SK-N-SH treated with all-trans-retinoic acid at 6 μM for 48 hours (cell line): Measurements from ENCODE around the gene KRTAP5-2.

Source experiments
- ATAC-seq: fragments of 200-7000 bp; cut with Tn5 transposase; 3 replicates; pipeline ENCODE4 v1.9.1; 2020; ENCODE audit warnings: mild to moderate bottlenecking, moderate library complexity
- ARNTL ChIP-seq: fragments of 450-650 bp; formaldehyde crosslinking; IDR thresholded peaks from 2 replicates; pipeline ENCODE4 v1.5.0; 2020; ENCODE audit warnings: low read depth, mild to moderate bottlenecking, moderate library complexity, borderline replicate concordance
- BACH2 ChIP-seq: fragments of 250-450 bp; sonication (Bioruptor Pico); IDR thresholded peaks from 2 replicates; pipeline ENCODE4 v1.9.0; 2021; ENCODE audit warnings: mild to moderate bottlenecking, borderline replicate concordance
- CSRNP3 ChIP-seq: fragments of 250-450 bp; sonication (Bioruptor Pico); IDR thresholded peaks from 2 replicates; pipeline ENCODE4 v1.5.1; 2021; ENCODE audit warnings: mild to moderate bottlenecking, moderate library complexity
- ESRRG ChIP-seq: fragments of 250-450 bp; sonication (Bioruptor Pico); IDR thresholded peaks from 2 replicates; pipeline ENCODE4 v1.6.1; 2021; ENCODE audit warnings: mild to moderate bottlenecking
- GLIS3 ChIP-seq: fragments of 250-450 bp; sonication (Bioruptor Pico); IDR thresholded peaks from 2 replicates; pipeline ENCODE4 v1.5.0; 2020; ENCODE audit warnings: mild to moderate bottlenecking, moderate library complexity
- ISL1 ChIP-seq: fragments of 250-450 bp; sonication (Bioruptor Pico); IDR thresholded peaks from 2 replicates; pipeline ENCODE4 v2.1.2; 2022; ENCODE audit warnings: mild to moderate bottlenecking, moderate library complexity
- OSR1 ChIP-seq: fragments of 250-450 bp; sonication (Bioruptor Pico); IDR thresholded peaks from 2 replicates; pipeline ENCODE4 v1.8.0; 2022; ENCODE audit warnings: moderate library complexity, mild to moderate bottlenecking, inconsistent platforms
- PATZ1 ChIP-seq: fragments of 250-450 bp; sonication (Bioruptor Pico); IDR thresholded peaks from 2 replicates; pipeline ENCODE4 v1.8.0; 2020; ENCODE audit warnings: mild to moderate bottlenecking, moderate library complexity, borderline replicate concordance
- POU6F1 ChIP-seq: fragments of 250-450 bp; sonication (Bioruptor Pico); IDR thresholded peaks from 2 replicates; pipeline ENCODE4 v1.8.0; 2021; ENCODE audit warnings: low read depth, mild to moderate bottlenecking, moderate library complexity, borderline replicate concordance
- PPARA ChIP-seq: fragments of 250-450 bp; sonication (Bioruptor Pico); IDR thresholded peaks from 2 replicates; pipeline ENCODE4 v1.5.0; 2020; ENCODE audit warnings: mild to moderate bottlenecking, borderline replicate concordance
- RARB ChIP-seq: fragments of 250-450 bp; sonication (Bioruptor Pico); IDR thresholded peaks from 2 replicates; pipeline ENCODE4 v1.8.0; 2021; ENCODE audit warnings: mild to moderate bottlenecking, moderate library complexity
- SNAI2 ChIP-seq: fragments of 250-450 bp; sonication (Bioruptor Pico); IDR thresholded peaks from 2 replicates; pipeline ENCODE4 v1.5.0; 2020; ENCODE audit warnings: mild to moderate bottlenecking, moderate library complexity
- TCF4 ChIP-seq: fragments of 250-450 bp; sonication (Bioruptor Pico); IDR thresholded peaks from 2 replicates; pipeline ENCODE4 v1.8.0; 2021; ENCODE audit warnings: mild to moderate bottlenecking, moderate library complexity, borderline replicate concordance
- TOX ChIP-seq: fragments of 250-450 bp; sonication (Bioruptor Pico); IDR thresholded peaks from 2 replicates; pipeline ENCODE4 v1.8.0; 2021; ENCODE audit warnings: mild to moderate bottlenecking, moderate library complexity, borderline replicate concordance
- ZC3H10 ChIP-seq: fragments of 250-450 bp; sonication (Bioruptor Pico); IDR thresholded peaks from 2 replicates; pipeline ENCODE4 v1.5.1; 2021; ENCODE audit warnings: mild to moderate bottlenecking, moderate library complexity
- ZFP30 ChIP-seq: fragments of 450-650 bp; formaldehyde crosslinking; IDR thresholded peaks from 2 replicates; pipeline ENCODE4 v1.5.0; 2022; ENCODE audit warnings: mild to moderate bottlenecking, moderate library complexity
- ZNF565 ChIP-seq: fragments of 450-650 bp; formaldehyde crosslinking; conservative IDR thresholded peaks from 2 replicates; pipeline ENCODE4 v1.5.0; 2020; ENCODE audit warnings: low read depth, mild to moderate bottlenecking, moderate library complexity
- ZNF70 ChIP-seq: fragments of 450-650 bp; formaldehyde crosslinking; IDR thresholded peaks from 2 replicates; pipeline ENCODE4 v1.5.0; 2020; ENCODE audit warnings: mild to moderate bottlenecking, moderate library complexity
- ZNF8 ChIP-seq: fragments of 450-650 bp; formaldehyde crosslinking; IDR thresholded peaks from 2 replicates; pipeline ENCODE4 v1.5.0; 2020; ENCODE audit warnings: mild to moderate bottlenecking, moderate library complexity
- TF ChIP-seq, protein P1 (sequence below): fragments of 250-450 bp; sonication (Bioruptor Pico); IDR thresholded peaks from 2 replicates; pipeline ENCODE4 v1.5.1; 2020; ENCODE audit warnings: low read depth, mild to moderate bottlenecking, moderate library complexity
- TF ChIP-seq, protein P2 (sequence below): fragments of 250-450 bp; sonication (Bioruptor Pico); IDR thresholded peaks from 2 replicates; pipeline ENCODE4 v1.5.0; 2020; ENCODE audit warnings: mild to moderate bottlenecking, moderate library complexity

Gene KRTAP5-2

DNA sequence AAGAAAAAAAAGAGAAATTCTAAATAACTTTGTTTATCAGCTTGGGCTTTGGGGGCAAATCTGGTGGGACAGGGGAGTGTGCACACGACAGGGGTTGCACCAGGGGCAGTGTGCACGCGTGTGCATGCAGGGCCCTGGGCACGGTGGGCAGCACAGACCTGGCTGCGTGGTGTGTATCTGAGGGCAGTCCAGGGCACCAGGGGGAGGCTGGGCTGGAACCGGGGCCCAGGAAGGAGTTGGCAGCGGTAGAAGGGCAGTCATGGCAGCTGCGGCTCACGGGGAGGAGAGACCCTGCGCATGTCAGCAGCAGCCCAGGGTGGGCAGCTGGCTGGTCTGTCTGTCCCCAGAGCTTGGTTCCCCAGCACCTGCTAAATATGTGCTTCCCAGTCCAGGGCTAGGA, 35.8 kb upstream of the KRTAP5-2 start:
- TF ChIP-seq OSR1 (CRISPR knock-in tag): no peak
- no peak for TF ChIP-seq ZNF70 (CRISPR knock-in tag)
- no peak for TF ChIP-seq PATZ1
- no peak for TF ChIP-seq GLIS3 (CRISPR knock-in tag)
- no peak for TF ChIP-seq CSRNP3 (CRISPR knock-in tag)
- TF ChIP-seq RARB (CRISPR knock-in tag): no peak
- TF ChIP-seq, protein P1, sequence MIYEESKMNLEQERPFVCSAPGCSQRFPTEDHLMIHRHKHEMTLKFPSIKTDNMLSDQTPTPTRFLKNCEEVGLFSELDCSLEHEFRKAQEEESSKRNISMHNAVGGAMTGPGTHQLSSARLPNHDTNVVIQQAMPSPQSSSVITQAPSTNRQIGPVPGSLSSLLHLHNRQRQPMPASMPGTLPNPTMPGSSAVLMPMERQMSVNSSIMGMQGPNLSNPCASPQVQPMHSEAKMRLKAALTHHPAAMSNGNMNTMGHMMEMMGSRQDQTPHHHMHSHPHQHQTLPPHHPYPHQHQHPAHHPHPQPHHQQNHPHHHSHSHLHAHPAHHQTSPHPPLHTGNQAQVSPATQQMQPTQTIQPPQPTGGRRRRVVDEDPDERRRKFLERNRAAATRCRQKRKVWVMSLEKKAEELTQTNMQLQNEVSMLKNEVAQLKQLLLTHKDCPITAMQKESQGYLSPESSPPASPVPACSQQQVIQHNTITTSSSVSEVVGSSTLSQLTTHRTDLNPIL (CRISPR knock-in tag): no peak
- TF ChIP-seq PPARA (CRISPR knock-in tag): no peak
- TF ChIP-seq ZC3H10 (CRISPR knock-in tag): no peak
- no peak for ATAC-seq

GRCh38 chr11:1632053-1632714, 34.1 kb upstream of the KRTAP5-2 start:
- TF ChIP-seq ZNF565 (CRISPR knock-in tag): no peak
- TF ChIP-seq POU6F1 (CRISPR knock-in tag): no peak
- no peak for TF ChIP-seq SNAI2 (CRISPR knock-in tag)
- TF ChIP-seq ARNTL: no peak
- TF ChIP-seq ZNF8 (CRISPR knock-in tag): no peak
- TF ChIP-seq ISL1 (CRISPR knock-in tag): no peak
- TF ChIP-seq TOX (CRISPR knock-in tag): no peak
- TF ChIP-seq GLIS3 (CRISPR knock-in tag): no peak
- TF ChIP-seq, protein P2, sequence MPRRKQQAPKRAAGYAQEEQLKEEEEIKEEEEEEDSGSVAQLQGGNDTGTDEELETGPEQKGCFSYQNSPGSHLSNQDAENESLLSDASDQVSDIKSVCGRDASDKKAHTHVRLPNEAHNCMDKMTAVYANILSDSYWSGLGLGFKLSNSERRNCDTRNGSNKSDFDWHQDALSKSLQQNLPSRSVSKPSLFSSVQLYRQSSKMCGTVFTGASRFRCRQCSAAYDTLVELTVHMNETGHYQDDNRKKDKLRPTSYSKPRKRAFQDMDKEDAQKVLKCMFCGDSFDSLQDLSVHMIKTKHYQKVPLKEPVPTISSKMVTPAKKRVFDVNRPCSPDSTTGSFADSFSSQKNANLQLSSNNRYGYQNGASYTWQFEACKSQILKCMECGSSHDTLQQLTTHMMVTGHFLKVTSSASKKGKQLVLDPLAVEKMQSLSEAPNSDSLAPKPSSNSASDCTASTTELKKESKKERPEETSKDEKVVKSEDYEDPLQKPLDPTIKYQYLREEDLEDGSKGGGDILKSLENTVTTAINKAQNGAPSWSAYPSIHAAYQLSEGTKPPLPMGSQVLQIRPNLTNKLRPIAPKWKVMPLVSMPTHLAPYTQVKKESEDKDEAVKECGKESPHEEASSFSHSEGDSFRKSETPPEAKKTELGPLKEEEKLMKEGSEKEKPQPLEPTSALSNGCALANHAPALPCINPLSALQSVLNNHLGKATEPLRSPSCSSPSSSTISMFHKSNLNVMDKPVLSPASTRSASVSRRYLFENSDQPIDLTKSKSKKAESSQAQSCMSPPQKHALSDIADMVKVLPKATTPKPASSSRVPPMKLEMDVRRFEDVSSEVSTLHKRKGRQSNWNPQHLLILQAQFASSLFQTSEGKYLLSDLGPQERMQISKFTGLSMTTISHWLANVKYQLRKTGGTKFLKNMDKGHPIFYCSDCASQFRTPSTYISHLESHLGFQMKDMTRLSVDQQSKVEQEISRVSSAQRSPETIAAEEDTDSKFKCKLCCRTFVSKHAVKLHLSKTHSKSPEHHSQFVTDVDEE (CRISPR knock-in tag): no peak
- no peak for TF ChIP-seq PPARA (CRISPR knock-in tag)
- TF ChIP-seq CSRNP3 (CRISPR knock-in tag): no peak
- TF ChIP-seq ZNF70 (CRISPR knock-in tag): no peak
- TF ChIP-seq ESRRG (CRISPR knock-in tag): no peak
- ATAC-seq: no peak

DNA sequence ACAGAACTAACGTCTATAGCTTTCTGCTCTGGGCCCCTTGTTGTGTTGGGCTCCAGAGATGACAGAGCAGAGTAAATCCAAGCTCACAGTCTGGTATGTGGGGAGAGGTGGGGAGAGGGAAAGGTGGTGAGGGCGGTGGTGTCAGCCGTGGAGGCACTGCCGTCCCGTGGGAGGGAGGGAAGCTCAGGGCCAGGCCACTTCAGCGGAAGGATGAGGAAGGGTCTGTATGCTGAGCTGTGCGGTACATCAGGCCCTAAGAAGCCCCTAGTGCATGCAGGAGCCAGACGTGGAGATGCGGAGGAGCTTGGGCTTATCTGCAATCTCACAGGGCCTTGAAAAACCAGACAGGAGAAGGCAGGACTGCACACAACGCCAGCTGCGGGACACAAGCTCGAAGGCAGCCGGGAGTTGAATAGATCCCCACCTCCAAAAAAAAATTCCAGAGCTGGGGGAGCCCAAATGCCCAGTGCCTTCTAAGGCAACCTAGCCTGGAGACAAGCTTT, 33.0 kb upstream of the KRTAP5-2 start:
- ATAC-seq: no peak

More for the DNA sequence above, 33.0 kb upstream of the KRTAP5-2 start:
- TF ChIP-seq ZNF70 (CRISPR knock-in tag) (no peak), RARB (CRISPR knock-in tag) (no peak), BACH2 (no peak), SNAI2 (CRISPR knock-in tag) (no peak), TCF4 (CRISPR knock-in tag) (no peak), ZFP30 (CRISPR knock-in tag) (no peak), ISL1 (CRISPR knock-in tag) (no peak), CSRNP3 (CRISPR knock-in tag) (no peak), PPARA (CRISPR knock-in tag) (no peak), ARNTL (no peak)
